HTERT RPE-1 (cell line): ENCODE results near the gene SLC49A4.

Experiments
- in situ Hi-C: fragments of 300-500 bp; cut with MboI; formaldehyde crosslinking; loops from 4 replicates; pipeline ENCODE4 v1.14.3; 2020; ENCODE audit warnings: low sequenced_read_pairs

Gene SLC49A4

DNA sequence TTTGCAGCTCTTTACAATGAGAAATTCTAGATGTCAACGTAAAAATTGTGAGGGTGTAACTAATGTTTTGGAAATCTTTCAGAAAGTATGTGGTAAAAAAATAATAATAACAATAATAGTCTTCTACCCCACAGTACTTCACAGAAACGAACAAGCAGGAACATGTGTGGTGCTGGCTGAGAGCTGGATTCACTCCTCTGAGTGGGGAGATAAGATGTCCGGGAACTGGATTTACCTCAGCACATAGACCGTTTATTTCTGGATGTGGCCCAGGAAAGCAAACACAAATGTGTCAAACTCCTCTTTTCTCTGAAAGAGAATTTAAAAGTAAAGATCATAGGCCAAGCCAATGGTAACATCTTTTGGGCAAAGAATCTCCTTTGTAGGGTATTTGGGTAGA lies 103.4 kb downstream of the SLC49A4 start:
- in situ Hi-C loops = no loop called here

DNA sequence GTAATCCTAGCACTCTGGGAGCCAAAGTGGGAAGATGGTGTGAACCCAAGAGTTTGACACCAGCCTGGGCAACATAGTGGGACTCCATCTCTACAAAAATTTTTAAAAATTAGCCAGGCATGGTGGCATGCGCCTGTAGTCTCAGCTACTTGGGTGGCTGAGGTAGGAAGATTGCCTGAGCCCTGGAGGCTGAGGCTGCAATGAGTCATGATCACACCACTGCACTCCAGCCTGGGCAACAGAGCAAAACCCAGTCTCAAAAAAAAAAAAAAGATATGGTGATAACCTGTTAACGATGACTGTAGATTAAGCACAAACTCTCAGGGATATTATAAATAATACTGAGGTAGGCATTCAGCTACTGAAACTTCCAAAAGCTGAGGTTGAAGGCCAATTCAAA lies 107.5 kb downstream of the SLC49A4 start:
- in situ Hi-C loops = no loop called here

GRCh38 chr3:122903171-122903570 lies 108.3 kb downstream of the SLC49A4 start:
- in situ Hi-C loops = no loop called here

- in situ Hi-C loops = no loop called here
Measured at GRCh38 chr3:122907471-122907870, 112.6 kb downstream of the SLC49A4 start.

DNA sequence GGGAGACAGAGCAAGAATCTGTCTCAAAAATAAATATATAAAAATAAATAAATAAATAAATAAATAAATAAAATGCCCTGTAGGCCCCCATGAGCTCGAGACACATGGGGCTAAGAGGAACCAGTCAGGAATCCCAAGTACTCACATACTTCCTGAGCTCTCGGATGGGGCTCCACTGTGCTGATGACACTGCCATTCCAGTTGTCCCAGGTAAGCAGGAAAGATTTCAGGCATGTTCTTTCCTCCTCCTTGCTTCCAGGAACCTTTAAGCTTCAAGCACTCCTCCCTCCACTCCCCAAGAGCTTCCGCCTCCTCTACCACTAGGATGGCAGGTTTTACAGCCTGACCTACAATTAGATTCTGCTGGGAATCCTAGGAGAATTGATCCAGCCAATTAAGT lies 113.4 kb downstream of the SLC49A4 start:
- in situ Hi-C loops = no loop called here

DNA sequence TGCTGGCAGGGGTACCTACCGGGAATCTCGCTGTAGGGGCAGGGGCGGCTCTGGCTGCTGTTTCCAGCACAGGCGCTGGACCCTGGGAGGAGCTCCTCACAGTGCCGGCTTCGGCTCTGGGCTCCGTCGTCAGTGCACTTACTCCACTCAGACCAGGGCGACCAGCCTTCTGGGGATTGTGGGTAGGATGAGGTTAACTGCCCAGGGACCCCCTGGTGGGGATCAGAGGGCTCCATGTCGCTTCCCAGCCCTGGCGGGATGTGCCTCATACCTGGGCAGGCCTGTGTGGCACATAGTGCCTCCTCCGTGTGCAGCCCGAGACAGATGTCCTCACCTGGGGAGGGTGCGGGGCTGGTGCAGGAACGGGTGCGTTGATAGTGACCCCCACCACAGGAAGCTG lies 117.0 kb downstream of the SLC49A4 start:
- in situ Hi-C loops = no loop called here

GRCh38 chr3:122912772-122913538 lies 118.1 kb downstream of the SLC49A4 start:
- in situ Hi-C loops = no loop called here

DNA sequence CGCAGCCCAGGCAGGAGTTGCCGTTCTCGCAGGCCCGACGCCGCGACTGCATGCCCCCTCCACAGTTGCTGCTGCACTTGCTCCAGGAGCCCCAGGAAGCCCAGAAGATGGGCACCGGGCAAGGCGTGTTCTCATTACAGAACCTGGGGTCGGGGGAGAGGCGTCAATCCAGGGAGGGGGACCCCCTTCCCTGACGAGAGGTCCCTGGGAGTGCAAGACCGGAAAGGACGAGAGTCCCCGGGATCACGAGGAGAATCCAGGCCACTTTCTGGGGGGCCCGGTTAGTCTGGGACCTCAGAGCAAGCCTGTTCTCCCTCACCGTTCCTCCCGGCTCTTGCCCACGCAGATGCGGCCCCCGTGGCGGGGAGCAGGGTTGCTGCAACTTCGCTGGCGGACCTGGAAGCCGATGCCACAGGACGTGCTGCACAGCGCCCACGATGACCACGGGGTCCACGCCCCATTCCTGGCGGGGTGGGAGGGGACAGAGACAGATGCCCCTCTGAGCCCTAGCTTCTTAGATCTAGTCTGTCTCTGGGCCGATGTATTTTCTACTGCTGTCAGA lies 118.8 kb downstream of the SLC49A4 start:
- in situ Hi-C loops = no loop called here

DNA sequence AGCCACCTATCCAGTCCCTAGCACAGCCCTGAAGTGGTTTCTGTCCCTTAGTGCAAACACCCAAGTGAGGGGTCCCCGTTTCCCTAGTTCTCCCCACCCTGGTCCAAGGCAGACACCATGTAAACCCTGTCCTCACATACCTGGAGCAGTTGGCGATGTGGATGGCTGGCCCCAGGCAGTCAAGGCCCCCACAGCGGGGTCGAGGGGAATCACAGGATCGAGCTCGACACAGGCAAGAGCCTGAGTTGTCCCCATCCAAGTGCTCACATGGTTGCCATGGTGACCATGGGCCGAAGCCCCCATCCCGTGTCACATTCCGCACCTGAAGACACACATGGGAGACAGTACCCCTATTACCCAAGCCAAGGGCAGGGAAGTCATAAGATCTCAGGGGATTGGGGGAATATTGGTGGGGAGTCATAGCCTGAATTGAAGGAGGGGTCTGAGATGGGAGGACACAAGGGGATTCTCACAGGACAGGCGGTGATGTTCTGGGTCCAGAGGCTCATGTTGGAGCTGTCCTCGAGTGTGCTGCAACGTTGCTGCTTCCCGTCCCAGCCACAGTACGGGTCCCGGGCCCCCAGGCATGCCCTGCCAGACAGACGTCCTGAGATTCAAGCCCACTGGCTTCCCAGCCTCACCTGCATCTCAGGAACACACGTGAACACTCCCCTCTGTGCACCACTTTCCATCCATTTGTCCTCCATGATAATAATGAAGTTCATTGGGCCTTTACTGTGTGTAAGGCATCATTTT lies 120.6 kb downstream of the SLC49A4 start:
- in situ Hi-C loops = no loop called here

GRCh38 chr3:122916084-122916483 lies 121.2 kb downstream of the SLC49A4 start:
- in situ Hi-C loops = no loop called here

GRCh38 chr3:122916580-122916979 lies 121.7 kb downstream of the SLC49A4 start:
- in situ Hi-C loops = no loop called here

DNA sequence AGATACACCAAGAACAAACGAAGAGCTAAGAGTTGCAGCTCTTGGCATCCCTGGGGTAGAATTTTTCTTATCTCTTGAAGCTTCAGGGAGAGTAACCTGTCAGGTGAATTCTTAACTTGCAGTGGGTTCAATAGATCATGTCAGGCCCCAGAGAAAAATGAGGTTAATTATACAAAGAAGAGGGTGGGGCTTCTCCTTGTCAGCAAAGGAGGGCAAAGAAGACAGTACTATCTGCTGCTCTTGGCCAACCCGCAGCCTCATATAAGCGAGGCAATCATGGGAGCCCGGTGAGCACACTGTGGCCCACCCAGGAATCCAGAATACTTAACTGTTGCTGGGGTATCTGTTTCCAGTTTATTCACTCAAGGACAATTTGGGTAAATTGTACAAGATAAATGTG lies 122.5 kb downstream of the SLC49A4 start:
- in situ Hi-C loops = no loop called here

DNA sequence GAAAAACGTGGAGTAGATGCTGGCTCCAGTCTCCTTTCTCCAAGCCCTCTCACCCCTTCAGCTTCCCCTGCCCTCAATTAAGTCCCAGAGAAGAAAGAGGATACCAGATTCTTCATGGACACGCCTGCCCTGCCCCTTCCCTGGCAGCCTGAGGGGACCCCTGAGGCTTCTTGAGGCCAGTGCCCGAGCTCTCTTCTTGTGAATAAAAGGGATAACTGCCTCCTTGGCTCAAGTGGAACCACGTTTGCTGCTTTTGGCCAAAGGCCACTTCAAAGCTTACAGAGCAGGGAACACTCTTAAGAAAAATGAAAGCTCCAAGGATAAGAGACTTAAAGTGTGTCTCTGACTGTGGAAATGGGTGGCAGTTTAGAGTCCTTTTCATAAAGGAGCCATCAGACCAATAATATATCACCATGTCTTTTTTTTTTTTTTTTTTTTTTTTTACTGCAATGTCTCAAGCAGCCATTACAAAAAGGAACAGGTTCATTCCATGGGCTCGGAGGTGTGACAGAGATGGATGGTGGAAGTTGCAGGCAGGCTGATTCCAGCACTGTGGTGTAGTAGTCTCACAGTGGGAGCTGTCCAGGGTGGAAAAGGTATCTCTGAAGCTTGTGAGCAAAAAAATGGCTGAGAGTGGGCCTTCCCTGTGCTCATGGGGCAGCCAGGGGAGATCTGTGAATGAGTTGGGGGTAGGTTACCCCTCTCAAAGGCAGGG lies 123.9 kb downstream of the SLC49A4 start:
- in situ Hi-C loops = no loop called here

GRCh38 chr3:122919291-122919610 lies 124.4 kb downstream of the SLC49A4 start:
- in situ Hi-C loops = no loop called here

DNA sequence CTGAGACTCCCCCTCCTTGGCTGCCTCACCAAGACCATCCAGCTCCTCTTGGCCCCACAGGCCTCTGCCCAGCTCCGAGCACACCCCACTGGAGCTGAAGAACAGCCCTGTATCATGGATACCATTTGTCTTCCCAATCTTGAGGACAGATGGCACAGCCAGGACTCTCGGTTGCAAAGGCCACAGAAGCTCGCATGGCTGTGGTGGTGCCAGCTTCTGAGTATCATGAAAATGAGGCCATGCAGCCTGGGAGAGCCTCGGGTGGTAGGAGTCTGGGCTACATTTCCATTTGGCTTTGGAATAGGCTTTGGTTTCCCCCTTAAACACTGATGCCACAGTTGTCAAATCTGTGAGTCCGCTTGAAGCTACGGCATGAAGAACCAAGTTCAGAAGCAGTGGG lies 126.1 kb downstream of the SLC49A4 start:
- in situ Hi-C loops = no loop called here

DNA sequence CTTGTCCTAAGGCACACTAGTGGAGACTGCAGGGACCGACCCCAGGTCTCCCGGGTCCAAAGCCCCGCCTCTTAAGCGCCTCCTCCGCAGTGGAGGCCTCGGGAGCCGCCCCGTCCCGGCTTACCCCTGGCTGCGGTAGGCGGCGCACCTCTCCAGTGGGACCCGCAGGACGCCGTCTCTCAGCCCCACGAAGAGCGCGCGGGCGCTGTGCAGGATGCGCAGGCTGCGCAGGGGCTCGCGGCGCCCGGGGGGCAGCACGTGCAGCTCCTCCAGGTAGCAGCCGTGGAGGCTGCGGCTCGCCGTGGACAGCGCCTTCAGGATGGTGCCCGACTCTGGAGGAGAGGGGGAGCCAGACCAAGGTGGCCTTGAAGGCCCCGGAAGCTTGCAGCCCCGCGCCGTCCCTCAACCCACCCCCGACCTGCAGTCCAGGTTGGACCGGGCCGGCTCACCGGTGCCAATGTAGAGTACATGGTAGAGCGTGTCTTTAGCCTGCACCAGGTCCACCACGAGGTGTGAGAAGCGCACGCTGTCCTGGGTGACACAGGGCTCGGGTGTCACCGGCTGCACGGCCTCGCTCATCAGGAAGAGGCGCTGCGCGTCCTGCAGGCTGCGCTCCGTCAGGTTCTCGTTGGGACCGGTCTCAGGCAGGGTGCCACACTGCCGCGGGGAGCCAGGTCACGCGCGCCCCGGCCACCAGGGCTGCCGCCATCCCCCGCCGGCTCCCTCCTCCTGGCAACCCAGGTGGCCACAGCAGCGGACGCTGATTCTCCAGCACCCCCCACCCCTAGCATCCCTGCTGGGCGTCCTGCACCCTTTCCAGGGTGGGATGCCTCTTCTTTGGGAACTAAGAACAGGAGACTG lies 127.2 kb downstream of the SLC49A4 start:
- in situ Hi-C loops = no loop called here

GRCh38 chr3:122923611-122924010 lies 128.7 kb downstream of the SLC49A4 start:
- in situ Hi-C loops = no loop called here

DNA sequence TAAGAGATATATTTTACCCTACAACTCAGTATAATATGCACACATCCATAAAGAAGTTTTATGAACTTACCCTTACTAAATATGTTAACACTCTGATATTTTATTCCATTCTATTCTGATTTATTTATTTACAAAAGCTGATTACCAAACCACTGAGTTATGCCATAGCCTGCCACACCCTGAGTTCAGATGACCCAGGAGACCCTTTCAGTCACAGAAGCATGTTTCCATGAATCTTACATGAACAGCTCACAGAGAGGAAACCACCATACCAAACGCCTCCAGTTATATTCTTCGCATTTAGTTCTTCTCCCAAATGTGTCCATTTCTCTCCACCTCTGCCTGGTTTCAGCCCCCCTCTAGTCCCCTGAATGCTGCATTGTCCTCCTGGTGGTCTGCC lies 129.2 kb downstream of the SLC49A4 start:
- in situ Hi-C loops = no loop called here

- in situ Hi-C loops = no loop called here
Measured at GRCh38 chr3:122925756-122926155, 130.9 kb downstream of the SLC49A4 start.

- in situ Hi-C loops = no loop called here
Measured at GRCh38 chr3:122926322-122926721, 131.5 kb downstream of the SLC49A4 start.

DNA sequence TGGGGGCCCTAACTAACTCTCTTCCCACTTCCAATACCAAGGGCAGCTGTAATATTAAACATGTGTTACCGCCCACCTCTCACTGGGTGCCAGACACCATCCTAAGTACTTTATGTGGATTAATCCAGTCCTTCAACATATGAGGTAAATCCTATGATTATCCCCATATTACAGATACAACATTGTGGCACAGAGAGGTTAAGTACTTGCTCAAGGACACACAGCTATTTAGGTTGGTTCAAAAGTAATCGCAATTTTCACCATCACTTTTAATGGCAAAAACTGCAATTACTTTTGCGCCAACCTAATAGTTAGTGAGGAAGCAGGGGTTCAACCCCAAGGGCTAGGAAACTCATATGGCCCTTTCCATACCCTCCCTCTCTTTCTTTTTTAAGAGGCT lies 131.9 kb downstream of the SLC49A4 start:
- in situ Hi-C loops = no loop called here
